ENCODE measurements around the gene TRPC6.
"Not testable (repeated sequence)": the region's sequence is repeated elsewhere in the genome, so short reads cannot be mapped to it uniquely, and the experiment has no call there.

Gene TRPC6

GRCh38 chr11:101442171-101442570 is 141.6 kb downstream of the TRPC6 start:
- Histone ChIP-seq H3K4me3 (ENCODE audit: low read length) (no peak overlapping the region), H3K27ac (ENCODE audit: low read length) (no peak overlapping the region), H3K9me3 (ENCODE audit: control insufficient read depth, insufficient read depth, low read length) (no peaks in the 10 kb centered on the region), H3K27me3 (ENCODE audit: control insufficient read depth, insufficient read depth, low read length) (no peaks in the 10 kb centered on the region), H3K36me3 (ENCODE audit: control insufficient read depth, insufficient read depth, low read length) (no peaks in the 10 kb centered on the region), H3K4me1 (ENCODE audit: control insufficient read depth, insufficient read depth, low read length) (no peaks in the 10 kb centered on the region)
- WGBS (ENCODE audit: insufficient coverage, insufficient read length) = no CpG with 5 or more reads among the region's 4 CpGs
- DNase-seq (ENCODE audit: low read depth, low spot score) = no peak

GRCh38 chr11:101441747-101442146 is 142.1 kb downstream of the TRPC6 start:
- WGBS (ENCODE audit: insufficient coverage, insufficient read length) = no CpG with 5 or more reads among the region's 1 CpG
- Histone ChIP-seq H3K4me3 (ENCODE audit: low read length) (no peak overlapping the region), H3K27ac (ENCODE audit: low read length) (no peak overlapping the region), H3K27me3 (ENCODE audit: control insufficient read depth, insufficient read depth, low read length) (no peaks in the 10 kb centered on the region), H3K4me1 (ENCODE audit: control insufficient read depth, insufficient read depth, low read length) (no peaks in the 10 kb centered on the region), H3K9me3 (ENCODE audit: control insufficient read depth, insufficient read depth, low read length) (no peaks in the 10 kb centered on the region), H3K36me3 (ENCODE audit: control insufficient read depth, insufficient read depth, low read length) (no peaks in the 10 kb centered on the region)
- no peak for DNase-seq (ENCODE audit: low read depth, low spot score)

- Histone ChIP-seq H3K4me3 (ENCODE audit: low read length) (no peak overlapping the region), H3K36me3 (ENCODE audit: control insufficient read depth, insufficient read depth, low read length) (no peaks in the 10 kb centered on the region), H3K27ac (ENCODE audit: low read length) (no peak overlapping the region), H3K4me1 (ENCODE audit: control insufficient read depth, insufficient read depth, low read length) (no peaks in the 10 kb centered on the region), H3K27me3 (ENCODE audit: control insufficient read depth, insufficient read depth, low read length) (no peaks in the 10 kb centered on the region), H3K9me3 (ENCODE audit: control insufficient read depth, insufficient read depth, low read length) (no peaks in the 10 kb centered on the region)
- DNase-seq (ENCODE audit: low read depth, low spot score) = no peak
- no CpG with 5 or more reads among the region's 5 CpGs for WGBS (ENCODE audit: insufficient coverage, insufficient read length)
These were observed 144.3 kb downstream of the TRPC6 start for GRCh38 chr11:101439488-101439887.

- H3K27me3 ChIP-seq (ENCODE audit: control insufficient read depth, insufficient read depth, low read length); H3K27ac ChIP-seq (ENCODE audit: low read length); H3K4me1 ChIP-seq (ENCODE audit: control insufficient read depth, insufficient read depth, low read length); DNase-seq (ENCODE audit: low read depth, low spot score); H3K36me3 ChIP-seq (ENCODE audit: control insufficient read depth, insufficient read depth, low read length); H3K9me3 ChIP-seq (ENCODE audit: control insufficient read depth, insufficient read depth, low read length); H3K4me3 ChIP-seq (ENCODE audit: low read length): not testable (repeated sequence)
- no CpG with 5 or more reads among the region's 2 CpGs for whole genome bisulfite sequencing (ENCODE audit: insufficient coverage, insufficient read length)
These were observed 145.1 kb downstream of the TRPC6 start for GRCh38 chr11:101438708-101439107.

GRCh38 chr11:101438126-101438525 is 145.7 kb downstream of the TRPC6 start:
- H3K36me3 ChIP-seq (ENCODE audit: control insufficient read depth, insufficient read depth, low read length) = no peaks in the 10 kb centered on the region
- H3K4me3 ChIP-seq (ENCODE audit: low read length) = no peak overlapping the region
- no peaks in the 10 kb centered on the region for H3K27me3 ChIP-seq (ENCODE audit: control insufficient read depth, insufficient read depth, low read length)
- no peaks in the 10 kb centered on the region for H3K4me1 ChIP-seq (ENCODE audit: control insufficient read depth, insufficient read depth, low read length)
- no peak overlapping the region for H3K27ac ChIP-seq (ENCODE audit: low read length)
- no CpG with 5 or more reads among the region's 1 CpG for WGBS (ENCODE audit: insufficient coverage, insufficient read length)
- H3K9me3 ChIP-seq (ENCODE audit: control insufficient read depth, insufficient read depth, low read length) = no peaks in the 10 kb centered on the region
- DNase-seq (ENCODE audit: low read depth, low spot score) = no peak

- peak; percentile 52 for DNase-seq (ENCODE audit: low read depth, low spot score)
- Histone ChIP-seq H3K36me3 (ENCODE audit: control insufficient read depth, insufficient read depth, low read length) (no peaks in the 10 kb centered on the region), H3K27ac (ENCODE audit: low read length) (no peak overlapping the region), H3K9me3 (ENCODE audit: control insufficient read depth, insufficient read depth, low read length) (no peaks in the 10 kb centered on the region), H3K4me3 (ENCODE audit: low read length) (no peak overlapping the region), H3K4me1 (ENCODE audit: control insufficient read depth, insufficient read depth, low read length) (no peaks in the 10 kb centered on the region; the same call in 1 of the 2 replicates), H3K27me3 (ENCODE audit: control insufficient read depth, insufficient read depth, low read length) (no peaks in the 10 kb centered on the region)
- WGBS (ENCODE audit: insufficient coverage, insufficient read length) = no CpG with 5 or more reads among the region's 3 CpGs
These were observed 147.2 kb downstream of the TRPC6 start for GRCh38 chr11:101436511-101437142.

- H3K4me1 ChIP-seq (ENCODE audit: control insufficient read depth, insufficient read depth, low read length) = peaks cover 3% of the 10 kb centered on the region; the same call in 1 of the 2 replicates
- no peaks in the 10 kb centered on the region for H3K9me3 ChIP-seq (ENCODE audit: control insufficient read depth, insufficient read depth, low read length)
- no peaks in the 10 kb centered on the region for H3K36me3 ChIP-seq (ENCODE audit: control insufficient read depth, insufficient read depth, low read length)
- no CpG with 5 or more reads among the region's 3 CpGs for WGBS (ENCODE audit: insufficient coverage, insufficient read length)
- H3K4me3 ChIP-seq (ENCODE audit: low read length) = no peak overlapping the region
- no peak overlapping the region for H3K27ac ChIP-seq (ENCODE audit: low read length)
- no peak for DNase-seq (ENCODE audit: low read depth, low spot score)
- H3K27me3 ChIP-seq (ENCODE audit: control insufficient read depth, insufficient read depth, low read length) = no peaks in the 10 kb centered on the region
These were observed 148.3 kb downstream of the TRPC6 start for GRCh38 chr11:101435408-101435973.

- Histone ChIP-seq H3K27me3 (ENCODE audit: control insufficient read depth, insufficient read depth, low read length) (no peaks in the 10 kb centered on the region), H3K4me1 (ENCODE audit: control insufficient read depth, insufficient read depth, low read length) (peaks cover 3% of the 10 kb centered on the region; the same call in 1 of the 2 replicates), H3K9me3 (ENCODE audit: control insufficient read depth, insufficient read depth, low read length) (no peaks in the 10 kb centered on the region), H3K4me3 (ENCODE audit: low read length) (no peak overlapping the region), H3K36me3 (ENCODE audit: control insufficient read depth, insufficient read depth, low read length) (no peaks in the 10 kb centered on the region), H3K27ac (ENCODE audit: low read length) (no peak overlapping the region)
- WGBS (ENCODE audit: insufficient coverage, insufficient read length) = no CpG with 5 or more reads among the region's 3 CpGs
- DNase-seq (ENCODE audit: low read depth, low spot score) = no peak
These were observed 149.7 kb downstream of the TRPC6 start for GRCh38 chr11:101434026-101434643.

- Histone ChIP-seq H3K27ac (ENCODE audit: low read length) (no peak overlapping the region), H3K9me3 (ENCODE audit: control insufficient read depth, insufficient read depth, low read length) (no peaks in the 10 kb centered on the region), H3K4me3 (ENCODE audit: low read length) (no peak overlapping the region), H3K36me3 (ENCODE audit: control insufficient read depth, insufficient read depth, low read length) (no peaks in the 10 kb centered on the region), H3K4me1 (ENCODE audit: control insufficient read depth, insufficient read depth, low read length) (peaks cover 4% of the 10 kb centered on the region; the same call in 1 of the 2 replicates), H3K27me3 (ENCODE audit: control insufficient read depth, insufficient read depth, low read length) (no peaks in the 10 kb centered on the region)
- no CpG with 5 or more reads among the region's 4 CpGs for WGBS (ENCODE audit: insufficient coverage, insufficient read length)
- DNase-seq (ENCODE audit: low read depth, low spot score) = no peak
These were observed 150.7 kb downstream of the TRPC6 start for GRCh38 chr11:101433151-101433550.

- Histone ChIP-seq H3K4me3 (ENCODE audit: low read length) (no peak overlapping the region), H3K27ac (ENCODE audit: low read length) (no peak overlapping the region), H3K27me3 (ENCODE audit: control insufficient read depth, insufficient read depth, low read length) (no peaks in the 10 kb centered on the region), H3K4me1 (ENCODE audit: control insufficient read depth, insufficient read depth, low read length) (peaks cover 4% of the 10 kb centered on the region; the same call in 1 of the 2 replicates), H3K36me3 (ENCODE audit: control insufficient read depth, insufficient read depth, low read length) (no peaks in the 10 kb centered on the region), H3K9me3 (ENCODE audit: control insufficient read depth, insufficient read depth, low read length) (no peaks in the 10 kb centered on the region)
- WGBS (ENCODE audit: insufficient coverage, insufficient read length) = no CpG with 5 or more reads among the region's 2 CpGs
- no peak for DNase-seq (ENCODE audit: low read depth, low spot score)
These were observed 153.9 kb downstream of the TRPC6 start for GRCh38 chr11:101429703-101430540.
